OCI-LY3 (cell line): ENCODE results near the gene ERBB4.

Experiments used
- CTCF ChIP-seq: fragments of 200-600, 300-600 bp; sonication (generic); IDR thresholded peaks from 2 replicates; pipeline ENCODE4 v1.5.1; 2014; ENCODE audit warnings: antibody characterized with exemption, low read length, low read depth
- EZH2phosphoT487 ChIP-seq: fragments of 200-600 bp; shearing (Covaris generic); IDR thresholded peaks from 2 replicates; pipeline ENCODE4 v1.6.1; 2018; ENCODE audit warnings: antibody characterized with exemption, mixed run types, low read depth

- TF ChIP-seq CTCF, result no peak
- no peak for TF ChIP-seq EZH2phosphoT487
Measured at GRCh38 chr2:212119591-212119990, 419.0 kb downstream of the ERBB4 start.
